HG02610 (cell line): ENCODE measurements around the gene MAPK1.
"Not testable (repeated sequence)": the region's sequence is repeated elsewhere in the genome, so short reads cannot be mapped to it uniquely, and the experiment has no call there.

Source experiments
- ATAC-seq: cut with Tn5 transposase; IDR thresholded peaks from one replicate; pipeline ENCODE4 v1.9.1; 2021; ENCODE audit warnings: mild to moderate bottlenecking, moderate library complexity; ENCODE audit not compliant: unreplicated experiment

MAPK1 gene

DNA sequence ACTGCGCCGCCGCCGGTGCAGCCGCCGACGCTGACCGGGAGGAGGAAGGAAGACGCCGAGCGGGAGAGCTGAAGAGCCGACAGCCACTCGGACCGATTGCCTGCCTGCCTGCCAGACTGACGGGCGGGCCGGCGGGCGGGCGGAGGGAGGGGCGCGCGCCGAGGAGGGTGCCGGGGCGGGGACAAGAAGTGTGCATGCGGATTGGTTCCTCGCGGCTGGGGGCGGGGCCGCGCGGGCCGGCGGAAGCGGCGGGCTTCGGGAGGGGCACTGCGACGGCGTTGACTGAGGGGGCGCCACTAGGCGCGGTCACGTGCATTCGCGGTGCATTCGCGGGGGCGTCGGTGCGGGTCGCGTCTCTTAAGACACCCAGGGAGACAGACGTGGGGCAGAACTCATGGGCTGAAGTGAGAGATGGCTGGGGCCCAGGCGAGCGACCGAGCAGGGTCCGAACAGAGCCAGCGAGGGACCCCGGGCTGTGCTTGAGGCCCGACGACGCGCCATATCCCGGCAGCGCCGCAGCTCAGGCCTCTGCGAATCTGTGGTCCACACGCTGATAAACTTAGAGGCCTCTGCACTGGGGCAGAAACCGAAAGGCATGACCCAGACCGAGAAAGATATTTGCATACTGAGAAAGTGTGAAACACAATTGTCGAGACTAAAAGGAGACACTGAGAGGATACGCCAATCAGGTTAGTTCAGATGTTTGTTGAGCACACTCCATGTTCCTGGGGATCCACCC, at the start of gene MAPK1:
MAPK1 (minus strand) TSS at position 118 of the 739 bp plus-strand sequence. CDS start 205 bp downstream, outside the sequence.
- ATAC-seq, result peak; percentile 81

DNA sequence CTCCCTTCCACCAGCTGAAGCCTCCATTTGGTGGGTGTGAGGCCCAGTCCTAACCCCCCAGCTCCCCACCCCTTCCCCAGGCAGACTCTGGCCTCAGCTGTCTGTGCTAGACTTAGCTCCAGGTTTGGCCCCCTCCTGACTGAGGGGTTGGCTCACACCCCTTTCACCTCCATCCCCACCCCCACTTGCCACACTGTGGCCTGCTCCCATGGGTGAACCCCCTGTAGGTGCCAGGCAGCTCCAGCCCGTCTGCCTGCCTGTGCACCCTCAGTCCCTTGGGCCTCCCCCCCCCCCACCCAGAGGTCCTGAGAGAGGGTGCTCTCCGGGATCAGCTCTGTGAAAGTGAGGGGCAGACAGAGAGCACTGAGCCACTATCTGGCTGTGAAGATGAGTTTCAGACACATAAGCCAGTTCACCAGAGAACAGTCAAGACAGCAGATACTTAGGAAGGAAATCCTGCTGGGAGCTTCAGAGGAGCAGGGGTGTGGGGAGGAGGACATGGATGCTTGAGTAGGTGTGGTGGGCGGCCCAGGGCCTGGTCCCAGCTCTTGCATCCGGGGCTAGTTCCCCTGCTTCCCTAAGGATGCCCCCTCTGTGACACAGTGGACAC, 49.0 kb upstream of the MAPK1 start:
- ATAC-seq, result no peak

DNA sequence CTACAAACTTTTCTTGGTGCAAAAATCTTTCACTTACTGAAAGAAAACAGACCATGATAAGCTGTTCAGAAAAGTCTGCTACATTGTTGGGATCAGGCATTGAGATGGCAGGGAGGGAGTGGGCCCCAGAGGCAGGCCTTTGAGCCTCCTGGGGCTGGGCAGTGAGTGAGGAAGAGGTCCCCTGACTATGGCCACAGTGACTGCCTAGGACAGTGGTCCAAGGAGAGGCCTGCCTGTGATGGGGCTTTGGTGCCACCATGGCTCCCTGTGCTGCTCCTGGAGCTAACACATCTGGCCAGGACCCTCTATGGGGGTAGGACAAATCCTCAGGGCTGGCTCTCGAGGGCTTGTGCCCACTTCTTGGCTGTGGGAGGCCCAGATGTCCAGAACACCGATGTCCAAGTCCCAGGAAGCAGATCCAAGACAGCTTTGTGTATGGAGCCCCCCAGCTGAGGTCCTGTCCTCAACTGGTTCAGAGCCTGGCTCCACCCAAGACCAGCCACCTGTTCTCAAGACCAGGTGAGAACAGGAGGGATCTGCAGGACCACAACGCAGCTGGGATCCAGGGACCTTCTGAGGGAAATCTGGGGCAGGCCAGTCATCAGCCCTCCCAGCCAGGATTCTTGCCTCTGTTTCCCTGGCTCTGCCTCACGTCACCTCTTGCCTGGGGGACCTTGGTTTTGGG, 48.3 kb upstream of the MAPK1 start:
- ATAC-seq, result no peak

DNA sequence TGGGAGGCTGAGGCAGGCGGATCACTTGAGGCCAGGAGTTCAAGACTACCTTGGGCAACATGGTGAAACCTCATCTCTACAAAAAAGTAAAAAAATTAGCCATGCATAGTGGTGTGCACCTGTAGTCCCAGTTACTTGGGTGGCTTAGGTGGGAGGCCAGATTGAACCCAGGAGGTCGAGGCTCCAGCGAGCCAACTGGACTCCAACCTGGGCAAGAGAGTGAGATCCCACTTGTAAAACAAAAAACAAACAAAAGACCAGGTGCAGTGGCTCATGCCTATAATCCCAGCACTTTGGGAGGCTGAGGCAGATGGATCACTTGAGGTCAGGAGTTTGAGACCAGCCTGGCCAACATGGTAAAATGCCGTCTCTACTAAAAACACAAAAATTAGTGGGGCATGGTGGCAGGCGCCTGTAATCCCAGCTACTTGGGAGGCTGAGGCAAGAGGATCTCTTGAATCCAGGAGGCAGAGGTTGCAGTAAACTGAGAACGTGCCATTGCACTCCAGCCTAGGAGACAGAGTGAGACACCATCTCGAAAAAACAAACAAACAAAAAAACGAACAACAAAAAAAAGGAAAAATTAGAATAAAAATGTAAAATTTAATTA, 46.7 kb upstream of the MAPK1 start:
- not testable (repeated sequence) for ATAC-seq

DNA sequence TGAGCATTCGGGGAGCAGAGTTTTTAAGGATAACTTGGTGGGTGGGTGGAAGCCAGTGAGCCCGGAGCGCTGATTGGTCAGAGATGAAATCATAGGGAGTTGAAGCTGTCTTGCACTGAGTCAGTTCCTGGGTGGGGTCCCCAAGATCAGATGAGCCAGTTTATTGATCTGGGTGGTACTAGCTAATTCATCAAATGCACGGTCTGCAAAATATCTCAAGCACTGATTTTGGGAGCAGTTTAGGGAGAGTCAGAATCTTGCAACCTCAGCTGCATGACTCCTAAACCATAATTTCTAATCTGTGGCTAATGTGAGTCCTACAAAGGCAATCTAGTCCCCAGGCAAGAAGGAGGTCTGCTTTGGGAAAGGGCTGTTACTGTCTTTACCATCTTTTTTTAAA, 42.9 kb upstream of the MAPK1 start:
- not testable (repeated sequence) for ATAC-seq

DNA sequence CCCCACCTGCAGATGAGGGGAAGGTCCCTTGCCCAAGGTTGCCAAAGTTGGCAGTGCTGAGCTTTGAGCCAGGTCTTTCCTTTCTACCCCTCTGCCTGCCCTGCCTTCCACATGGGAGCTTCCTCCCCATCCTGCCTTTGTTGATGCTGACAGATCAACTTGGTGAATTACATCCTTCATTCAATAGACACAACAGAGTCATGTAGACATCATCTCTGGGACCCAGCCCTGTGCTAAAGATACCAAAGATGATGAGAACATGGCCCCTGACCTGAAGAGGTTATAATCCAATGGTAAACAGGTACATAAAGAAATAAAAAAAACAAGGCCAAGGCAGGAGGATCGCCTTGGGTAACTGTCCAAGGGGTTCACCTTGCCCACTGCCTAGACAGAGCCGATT, 42.4 kb upstream of the MAPK1 start:
- ATAC-seq, result no peak

DNA sequence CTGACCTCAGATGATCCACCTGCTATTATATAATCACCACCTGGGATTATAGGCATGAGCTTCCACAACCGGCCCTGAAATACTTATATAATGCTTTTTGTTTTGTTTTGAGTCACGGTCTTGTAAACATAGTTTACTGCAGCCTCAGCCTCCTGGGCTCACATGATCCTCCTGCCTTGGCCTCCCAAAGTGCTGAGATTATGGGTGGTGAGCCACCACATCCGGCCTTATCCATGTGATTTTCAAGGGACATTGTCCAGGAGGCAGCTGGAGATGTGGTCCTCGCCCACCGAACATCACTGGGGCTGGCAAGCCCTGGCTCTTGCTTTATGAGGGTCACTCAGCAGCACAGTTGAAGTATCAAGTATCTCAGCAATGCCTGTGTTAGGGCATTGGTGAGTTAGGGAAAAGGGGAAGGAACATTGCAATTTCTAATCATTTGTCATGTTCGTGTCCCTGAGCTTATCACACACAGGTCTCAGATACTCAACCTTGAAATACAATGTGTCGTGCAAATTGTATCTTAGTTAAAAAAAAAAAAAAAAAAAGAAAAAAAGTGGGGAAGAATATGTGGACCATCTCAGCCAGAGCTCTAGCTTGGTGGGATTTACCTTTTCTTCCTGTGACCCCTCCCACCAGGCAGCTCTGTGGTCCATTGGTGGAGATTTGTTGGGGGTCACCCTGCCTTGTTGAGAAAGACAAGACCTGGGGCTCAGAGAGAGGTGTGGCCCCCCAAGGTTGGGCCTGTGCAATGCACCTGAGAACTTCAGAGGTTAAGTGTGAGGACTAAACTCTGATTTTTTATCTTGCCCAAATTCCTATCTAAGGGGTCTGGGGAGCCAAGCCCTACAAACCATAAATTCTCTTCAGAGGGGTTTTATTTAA, 40.4 kb upstream of the MAPK1 start:
- ATAC-seq, result no peak

DNA sequence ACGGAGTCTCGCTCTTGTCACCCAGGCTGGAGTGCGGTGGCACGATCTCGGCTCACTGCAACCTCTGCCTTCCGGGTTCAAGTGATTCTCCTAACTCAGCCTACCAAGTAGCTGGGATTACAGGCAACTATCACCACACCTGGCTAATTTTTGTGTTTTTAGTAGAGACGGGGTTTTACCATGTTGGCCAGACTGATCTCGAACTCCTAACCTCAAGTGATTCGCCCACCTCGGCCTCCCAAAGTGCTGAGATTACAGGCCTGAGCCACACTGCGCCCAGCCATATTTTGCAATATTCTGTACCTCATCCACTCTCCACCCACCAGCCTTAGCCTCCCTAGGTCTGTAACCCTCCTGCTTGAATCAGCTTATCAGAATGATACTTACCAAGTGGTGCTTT, 37.8 kb upstream of the MAPK1 start:
- not testable (repeated sequence) for ATAC-seq

DNA sequence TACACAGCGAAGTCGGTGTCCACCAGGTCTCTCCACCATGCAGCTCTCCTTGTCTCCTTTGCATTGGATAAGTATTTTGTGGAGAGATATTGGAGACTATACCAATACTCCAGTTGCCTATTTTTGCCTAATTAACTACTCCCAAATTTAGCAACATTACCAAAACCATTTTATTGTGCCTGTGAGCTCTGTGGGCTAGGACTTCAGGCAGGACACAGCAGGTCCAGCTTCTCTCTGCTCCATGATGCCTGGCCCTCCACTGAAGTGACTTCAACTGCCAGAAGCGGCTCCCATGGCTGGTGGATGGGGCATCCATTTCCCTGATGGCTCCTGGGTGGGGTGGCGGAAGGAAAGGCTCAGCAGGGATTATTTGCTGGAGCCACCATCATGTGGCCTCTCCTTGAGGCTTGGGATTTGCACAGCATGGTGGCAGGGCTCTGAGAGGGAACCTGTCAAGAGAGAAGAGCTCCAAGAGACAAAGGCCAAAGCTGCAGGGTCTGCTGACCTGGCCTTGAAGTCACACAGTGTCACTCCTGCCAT, 36.9 kb upstream of the MAPK1 start:
- ATAC-seq, result no peak

DNA sequence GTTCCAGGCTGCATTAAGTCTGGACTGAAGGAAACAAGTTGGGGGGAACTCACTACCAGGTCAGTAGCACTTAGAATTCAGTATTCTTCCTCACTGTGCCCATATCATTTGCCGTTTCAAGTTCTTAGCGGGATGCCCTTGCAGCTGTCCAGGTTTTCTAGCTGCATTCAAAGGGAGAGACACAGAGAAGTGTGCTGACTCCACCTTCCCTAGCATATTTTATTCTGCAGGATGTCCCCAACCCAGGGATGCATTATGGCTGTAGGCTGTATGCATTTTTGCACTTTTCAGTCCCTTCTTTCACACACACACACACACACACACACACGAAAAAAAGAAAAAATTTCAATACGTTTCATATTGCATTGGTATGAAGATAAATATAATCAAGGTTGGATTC, 35.8 kb upstream of the MAPK1 start:
- no peak for ATAC-seq

DNA sequence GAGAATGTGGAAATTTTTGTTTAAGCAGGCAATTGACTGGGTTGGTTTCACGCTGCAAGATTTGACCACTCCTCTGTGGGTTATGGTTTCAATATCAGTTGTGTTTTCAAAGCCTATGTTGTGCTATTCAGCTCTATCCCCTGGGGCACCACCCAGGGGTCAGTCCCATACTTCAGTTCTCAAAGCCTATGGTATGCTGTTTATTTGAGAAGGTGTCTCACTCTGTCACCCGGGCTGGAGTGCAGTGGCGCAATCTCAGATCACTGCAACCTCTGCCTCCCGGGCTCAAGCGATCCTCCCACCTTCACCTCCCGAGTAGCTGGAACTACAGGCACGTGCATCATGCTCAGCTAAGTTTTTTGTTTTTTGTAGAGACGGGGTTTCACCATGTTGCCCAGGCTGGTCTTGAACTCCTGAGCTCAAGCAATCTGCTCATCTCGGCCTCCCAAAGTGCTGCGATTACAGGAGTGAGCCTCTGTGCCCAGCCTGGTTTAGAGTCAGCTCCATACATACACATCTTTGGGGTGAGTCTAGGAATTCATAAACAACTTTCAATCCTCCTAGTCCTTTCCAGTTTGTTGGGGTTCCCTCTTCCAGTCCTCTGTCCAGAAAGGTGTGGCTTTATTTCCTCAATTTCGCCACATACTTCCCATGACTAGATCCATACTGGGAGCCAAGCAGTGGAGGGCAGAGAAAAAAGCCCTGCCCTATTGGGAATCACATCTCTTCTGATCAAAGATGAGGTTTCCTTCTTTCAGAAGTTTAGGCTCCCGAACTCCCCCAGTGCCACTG, 35.0 kb upstream of the MAPK1 start:
- no peak for ATAC-seq

DNA sequence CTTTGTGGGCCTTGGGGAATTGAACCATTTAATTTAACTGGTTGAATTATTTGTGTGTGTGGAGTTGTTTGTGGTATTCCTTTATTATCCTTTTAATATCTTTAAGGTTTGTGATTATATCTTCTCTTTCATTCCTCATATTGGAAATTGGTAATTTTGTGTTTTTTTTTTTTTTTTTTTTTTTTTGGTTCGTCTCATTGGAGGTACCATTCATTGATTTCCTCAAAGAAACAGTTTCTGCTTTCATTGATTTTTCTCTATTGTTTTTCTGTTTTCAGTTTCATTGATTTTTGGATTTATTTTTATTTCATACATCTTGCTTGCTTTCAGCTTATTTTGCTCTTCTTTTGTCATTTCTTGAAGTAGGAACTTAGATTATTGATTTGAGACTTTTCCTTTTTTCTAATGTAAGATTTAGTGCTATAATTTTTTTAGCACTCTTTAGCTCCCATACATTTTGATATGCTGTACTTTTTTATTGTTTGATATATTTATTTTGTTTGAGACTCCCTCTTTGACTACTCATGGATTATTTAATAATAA, 31.0 kb upstream of the MAPK1 start:
- ATAC-seq, result no peak

DNA sequence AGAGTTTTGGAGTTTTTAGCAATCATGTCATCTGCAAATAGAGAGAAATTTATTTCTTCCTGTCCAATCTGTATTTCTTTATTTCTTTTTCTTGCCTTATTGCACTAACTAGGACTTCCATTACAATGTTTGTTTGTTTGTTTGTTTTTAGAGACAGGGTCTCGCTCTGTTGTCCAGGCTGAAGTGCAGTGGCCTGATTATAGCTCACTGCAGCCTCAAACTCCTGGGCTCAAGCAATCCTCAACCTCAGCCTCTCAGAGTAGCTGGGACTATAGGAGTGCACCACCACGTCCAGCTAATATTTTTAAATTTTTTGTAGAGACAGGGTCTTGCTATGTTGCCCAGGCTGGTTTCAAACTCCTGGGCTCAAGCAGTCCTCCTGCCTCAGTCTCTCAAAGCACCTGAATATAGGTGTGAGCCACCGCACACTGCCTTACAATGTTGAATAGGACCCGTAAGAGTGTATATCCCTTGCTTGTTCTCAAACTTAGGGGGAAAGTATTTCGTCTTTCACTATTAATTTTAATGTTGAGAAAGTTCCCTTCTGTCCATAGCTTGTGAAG, 29.6 kb upstream of the MAPK1 start:
- ATAC-seq, result no peak

DNA sequence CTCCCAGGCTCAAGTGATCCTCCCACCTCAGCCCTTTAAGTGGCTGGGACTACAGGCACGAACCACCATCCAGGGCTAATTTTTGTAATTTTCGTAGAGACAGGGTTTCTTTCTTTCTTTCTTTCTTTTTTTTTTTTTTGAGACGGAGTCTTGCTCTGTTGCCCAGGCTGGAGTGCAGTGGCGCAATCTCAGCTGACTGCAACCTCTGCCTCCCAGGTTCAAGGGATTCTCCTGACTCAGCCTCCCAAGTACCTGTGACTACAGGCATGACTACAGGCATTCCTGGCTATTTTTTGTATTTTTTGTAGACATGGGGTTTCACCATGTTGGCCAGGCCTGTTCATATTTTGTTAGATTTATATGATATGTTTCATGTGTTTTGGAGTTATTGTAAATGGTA, 28.8 kb upstream of the MAPK1 start:
- not testable (repeated sequence) for ATAC-seq

DNA sequence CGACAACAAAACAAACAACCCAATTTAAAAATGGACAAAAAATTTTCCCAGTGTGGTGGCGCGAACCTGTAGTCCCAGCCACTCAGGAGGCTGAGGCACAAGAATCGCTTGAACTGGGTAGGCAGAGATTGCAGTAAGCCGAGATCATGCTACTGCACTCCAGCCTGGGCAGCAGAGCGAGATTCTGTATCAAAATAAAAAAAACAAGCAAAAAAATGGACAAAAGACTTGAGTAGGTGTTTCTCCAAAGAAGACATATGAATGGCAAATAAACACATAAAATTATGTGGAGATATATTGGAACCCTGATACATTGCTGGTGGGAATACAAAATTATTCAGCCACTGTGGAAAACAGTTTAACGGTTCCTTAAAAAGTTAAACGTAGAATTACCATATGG, 27.4 kb upstream of the MAPK1 start:
- no peak for ATAC-seq

DNA sequence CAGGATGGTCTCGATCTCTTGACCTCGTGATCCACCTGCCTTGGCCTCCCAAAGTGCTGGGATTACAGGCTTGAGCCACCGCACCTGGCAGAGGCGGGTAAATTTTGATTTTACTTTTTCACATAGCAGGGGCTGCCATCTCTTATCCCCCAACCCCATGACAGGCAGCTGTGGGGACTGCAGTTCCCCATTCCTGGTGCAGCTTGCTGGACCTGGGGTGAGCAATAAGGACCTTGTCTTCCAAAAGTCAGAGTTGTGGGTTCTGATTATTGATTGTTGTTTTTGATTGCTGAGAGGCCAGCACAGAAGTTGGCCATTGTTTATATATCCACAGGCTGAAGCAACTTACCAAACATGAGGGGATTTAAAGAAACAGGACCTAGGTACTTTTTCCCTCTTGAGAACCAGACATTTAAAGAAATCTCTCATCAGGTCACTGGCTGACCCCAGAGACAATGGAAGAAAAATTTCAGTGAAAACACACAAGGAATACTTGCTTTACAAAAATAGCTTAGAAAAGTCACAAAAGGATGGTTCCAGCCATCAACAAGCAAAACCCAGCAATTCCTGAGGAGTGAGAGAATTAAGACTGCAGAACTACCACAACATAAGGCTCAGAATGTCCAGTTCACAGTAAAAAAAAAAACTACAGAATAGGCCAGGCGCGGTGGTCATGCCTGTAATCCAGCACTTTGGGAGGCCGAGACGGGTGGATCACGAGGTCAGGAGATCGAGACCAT, 22.0 kb upstream of the MAPK1 start:
- no peak for ATAC-seq

DNA sequence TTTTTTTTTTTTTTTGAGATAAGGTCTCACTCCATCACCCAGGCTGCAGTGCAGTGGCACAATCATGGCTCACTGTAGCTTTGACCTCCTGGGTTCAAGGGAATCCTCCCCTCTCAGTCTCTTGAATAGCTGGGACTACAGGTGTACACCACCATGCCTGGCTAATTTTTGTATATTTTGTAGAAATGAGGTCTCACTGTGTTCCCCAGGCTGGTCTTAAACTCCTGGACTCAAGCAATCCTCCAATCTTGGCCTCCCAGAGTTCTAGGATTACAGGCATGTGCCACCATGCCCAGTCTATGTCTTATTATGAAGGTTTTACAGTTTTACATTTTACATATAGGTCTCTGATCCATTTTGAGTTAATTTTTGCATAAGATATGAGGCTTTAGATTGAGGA, 20.4 kb upstream of the MAPK1 start:
- no peak for ATAC-seq

DNA sequence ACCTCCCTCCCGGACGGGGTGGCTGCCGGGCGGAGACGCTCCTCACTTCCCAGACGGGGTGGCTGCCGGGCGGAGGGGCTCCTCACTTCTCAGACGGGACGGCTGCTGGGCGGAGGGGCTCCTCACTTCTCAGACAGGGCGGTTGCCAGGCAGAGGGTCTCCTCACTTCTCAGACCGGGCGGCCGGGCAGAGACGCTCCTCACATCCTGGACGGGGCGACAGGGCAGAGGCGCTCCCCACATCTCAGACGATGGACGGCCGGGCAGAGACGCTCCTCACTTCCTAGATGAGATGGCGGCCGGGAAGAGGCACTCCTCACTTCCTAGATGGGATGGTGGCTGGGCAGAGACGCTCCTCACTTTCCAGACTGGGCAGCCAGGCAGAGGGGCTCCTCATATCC, 16.5 kb upstream of the MAPK1 start:
- ATAC-seq, result not testable (repeated sequence)
